Keratinocyte (primary cell): ENCODE results near the gene NPTXR. TPM values are rescaled to one million over a fixed set of nuclear protein-coding genes. Genes with fewer than 3 reads are reported as not detected.

Experiments used
- DNase-seq: peaks from one replicate; pipeline ENCODE4 v3.0.0-alpha.2; 2011; ENCODE audit warnings: low read depth, missing footprints, low spot score
- FAIRE-seq: peaks from 2 replicates; lab custom pipeline; 2011; peaks lifted over from hg19 to GRCh38; lab: Jason Lieb, UNC
- H2AFZ ChIP-seq: 2 replicates; pipeline ENCODE4 v1.6.0; 2012; ENCODE audit warnings: low read length, control low read depth, inconsistent platforms; ENCODE audit not compliant: control insufficient read depth
- H3K27ac ChIP-seq: 2 replicates; pipeline ENCODE4 v1.5.1; 2011; ENCODE audit warnings: low read length; ENCODE audit not compliant: control insufficient read depth, insufficient read depth
- H3K27me3 ChIP-seq: 3 replicates; pipeline ENCODE4 v1.6.0; 2011; ENCODE audit warnings: low read length; ENCODE audit not compliant: control insufficient read depth, insufficient read depth; ENCODE audit errors: extremely low read depth
- H3K36me3 ChIP-seq, 2 experiments: 2 replicates in 1 of 2; 3 replicates in 1 of 2; pipeline ENCODE4 v1.5.1; 2011; ENCODE audit warnings: low read length in 2 of 2, mild to moderate bottlenecking in 1 of 2; ENCODE audit not compliant: control insufficient read depth in 2 of 2, insufficient read depth in 2 of 2; ENCODE audit errors: extremely low read depth in 1 of 2
- H3K4me1 ChIP-seq: 3 replicates; pipeline ENCODE4 v1.5.1; 2011; ENCODE audit warnings: low read length; ENCODE audit not compliant: control insufficient read depth, insufficient read depth; ENCODE audit errors: extremely low read depth
- H3K4me2 ChIP-seq: 3 replicates; pipeline ENCODE4 v1.6.0; 2011; ENCODE audit warnings: low read depth, low read length; ENCODE audit not compliant: control insufficient read depth, insufficient read depth; ENCODE audit errors: extremely low read depth
- H3K4me3 ChIP-seq, 3 experiments: fragments of 200-600 bp in 1 of 3; sonication (generic) in 1 of 3; 2 replicates in 2 of 3; 3 replicates in 1 of 3; pipeline ENCODE4 v1.5.1; 2011 to 2016; ENCODE audit warnings: low read length in 3 of 3, mild to moderate bottlenecking in 3 of 3, control low read depth in 2 of 3, inconsistent platforms in 1 of 3, low read depth in 1 of 3, mixed read lengths in 1 of 3, mixed run types in 1 of 3, moderate library complexity in 1 of 3; ENCODE audit not compliant: control insufficient read depth in 2 of 3, insufficient read depth in 2 of 3; ENCODE audit errors: extremely low read depth in 1 of 3
- H3K79me2 ChIP-seq: 2 replicates; pipeline ENCODE4 v1.6.0; 2012; ENCODE audit warnings: low read length; ENCODE audit not compliant: control insufficient read depth, insufficient read depth
- H3K9ac ChIP-seq: 3 replicates; pipeline ENCODE4 v1.6.0; 2011; ENCODE audit warnings: low read length; ENCODE audit not compliant: control insufficient read depth, insufficient read depth; ENCODE audit errors: extremely low read depth
- H3K9me1 ChIP-seq: 3 replicates; pipeline ENCODE4 v1.6.0; 2011; ENCODE audit warnings: low read length; ENCODE audit not compliant: control insufficient read depth, insufficient read depth; ENCODE audit errors: extremely low read depth
- H3K9me3 ChIP-seq: 2 replicates; pipeline ENCODE4 v1.5.1; 2012; ENCODE audit warnings: low read depth, low read length; ENCODE audit not compliant: control insufficient read depth
- H4K20me1 ChIP-seq: 3 replicates; pipeline ENCODE4 v1.6.0; 2011; ENCODE audit warnings: low read length; ENCODE audit not compliant: control insufficient read depth, insufficient read depth; ENCODE audit errors: extremely low read depth
- CTCF ChIP-seq, 3 experiments: IDR thresholded peaks in 1 of 3; conservative IDR thresholded peaks in 1 of 3; optimal IDR thresholded peaks in 1 of 3; 2 replicates in 2 of 3; 3 replicates in 1 of 3; pipeline versions ENCODE3 to v1.5.1; 2011; ENCODE audit warnings: low read length in 3 of 3, mild to moderate bottlenecking in 3 of 3, moderate library complexity in 2 of 3, control low read depth in 1 of 3, inconsistent platforms in 1 of 3; ENCODE audit not compliant: insufficient read depth in 2 of 3; ENCODE audit errors: extremely low read depth in 1 of 3
- EZH2 ChIP-seq: IDR thresholded peaks from one replicate; pipeline ENCODE4 v1.6.1; 2012; ENCODE audit warnings: inconsistent platforms, mild to moderate bottlenecking, low read length, moderate library complexity
- dilution Hi-C: fragments of 300-500 bp; cut with MboI; formaldehyde crosslinking; loops from one replicate; pipeline ENCODE4 v1.7.0; 2020; ENCODE audit warnings: low sequenced_read_pairs; ENCODE audit not compliant: extremely low pct_ligation_motif_present
- polyA plus RNA-seq, 5 experiments: library from polyadenylated mRNA; depleted of rRNA in 3 of 5; stranded (reverse) in 3 of 5; stranded (forward) in 1 of 5; unstranded in 1 of 5; fragments of >200 nt; gene quantifications; 1 replicate in 1 of 5; 2 replicates in 3 of 5; 3 replicates in 1 of 5; pipeline versions ENCODE4 v1.2.1 to v1.2.3, GENCODE V29; 2011 to 2012; ENCODE audit warnings: missing spikeins in 2 of 5, low read depth in 1 of 5, low replicate concordance in 1 of 5

The NPTXR gene
- polyA plus RNA-seq, 1 donor (not counting 4 experiments of a cell fraction or from before 2014, with no cell fraction given), result 0.03 TPM

- Histone ChIP-seq H3K4me3 (no peak overlapping the region), H3K4me2 (no peak overlapping the region), H3K79me2 (no peaks in the 10 kb centered on the region), H4K20me1 (no peaks in the 10 kb centered on the region), H3K27ac (no peak overlapping the region), H2AFZ (no peak overlapping the region), H3K9me1 (no peaks in the 10 kb centered on the region), H3K9ac (no peak overlapping the region), H3K27me3 (no peaks in the 10 kb centered on the region), H3K9me3 (no peaks in the 10 kb centered on the region), H3K36me3 (no peaks in the 10 kb centered on the region), H3K4me1 (no peaks in the 10 kb centered on the region)
- dilution Hi-C loops, result no loop called here
- DNase-seq, result no peak
- TF ChIP-seq EZH2, result no peak
- TF ChIP-seq CTCF (optimal IDR thresholded peaks at IDR 0.05 in 1 of 3, IDR thresholded peaks at IDR 0.05 in 1 of 3, conservative IDR thresholded peaks at IDR 0.05 in 1 of 3; ENCODE audit: extremely low read depth in 1 of 3, insufficient read depth in 2 of 3, low read length in 3 of 3), result no peak
- FAIRE-seq, result no peak
Observed at GRCh38 chr22:38890377-38890776, 46.5 kb upstream of the NPTXR start.

- Histone ChIP-seq H2AFZ (no peak overlapping the region), H3K9ac (no peak overlapping the region), H3K27me3 (peaks cover 22% of the 10 kb centered on the region), H3K4me2 (no peak overlapping the region), H3K9me3 (no peaks in the 10 kb centered on the region), H4K20me1 (no peaks in the 10 kb centered on the region), H3K9me1 (no peaks in the 10 kb centered on the region), H3K4me3 (no peak overlapping the region), H3K27ac (no peak overlapping the region), H3K79me2 (no peaks in the 10 kb centered on the region), H3K36me3 (no peaks in the 10 kb centered on the region), H3K4me1 (peaks cover 2% of the 10 kb centered on the region)
- dilution Hi-C loops, result no loop called here
- TF ChIP-seq CTCF (optimal IDR thresholded peaks at IDR 0.05 in 1 of 3, IDR thresholded peaks at IDR 0.05 in 1 of 3, conservative IDR thresholded peaks at IDR 0.05 in 1 of 3; ENCODE audit: extremely low read depth in 1 of 3, insufficient read depth in 2 of 3, low read length in 3 of 3) (no peak), EZH2 (no peak)
- DNase-seq (no peak), FAIRE-seq (no peak)
Observed at GRCh38 chr22:38886333-38886732, 42.5 kb upstream of the NPTXR start.
